Ishikawa (cell line): ENCODE data around the gene PPP1R9A.

Source experiments
- CEBPB ChIP-seq: IDR thresholded peaks from 2 replicates; pipeline ENCODE4 v1.6.1; 2012
- CREB1 ChIP-seq: IDR thresholded peaks from 2 replicates; pipeline ENCODE4 v1.6.1; 2012; ENCODE audit warnings: low read depth
- EGR1 ChIP-seq: IDR thresholded peaks from 2 replicates; pipeline ENCODE4 v1.6.1; 2012
- EP300 ChIP-seq: IDR thresholded peaks from 2 replicates; pipeline ENCODE4 v1.6.1; 2012; ENCODE audit warnings: borderline replicate concordance
- FOXM1 ChIP-seq: IDR thresholded peaks from 2 replicates; pipeline ENCODE4 v1.6.1; 2012; ENCODE audit warnings: low read depth, borderline replicate concordance
- NFIC ChIP-seq: IDR thresholded peaks from 2 replicates; pipeline ENCODE4 v1.6.1; 2012
- RAD21 ChIP-seq: IDR thresholded peaks from 2 replicates; pipeline ENCODE4 v1.6.1; 2012; ENCODE audit warnings: low read depth
- TAF1 ChIP-seq: IDR thresholded peaks from 2 replicates; pipeline ENCODE4 v1.6.1; 2012; ENCODE audit warnings: low read depth, mild to moderate bottlenecking
- TCF12 ChIP-seq: IDR thresholded peaks from 2 replicates; pipeline ENCODE4 v1.6.1; 2012; ENCODE audit warnings: low read depth
- TEAD4 ChIP-seq: IDR thresholded peaks from 2 replicates; pipeline ENCODE4 v1.6.1; 2012
- YY1 ChIP-seq: IDR thresholded peaks from 2 replicates; pipeline ENCODE4 v1.6.1; 2012; ENCODE audit warnings: low read depth
- ZBTB7A ChIP-seq: IDR thresholded peaks from 2 replicates; pipeline ENCODE4 v1.6.1; 2012; ENCODE audit warnings: low read depth
- TF ChIP-seq, protein P1 (sequence below): IDR thresholded peaks from 2 replicates; pipeline ENCODE4 v1.6.1; 2012
- TF ChIP-seq, protein P2 (sequence below): IDR thresholded peaks from 2 replicates; pipeline ENCODE4 v1.6.1; 2012; ENCODE audit warnings: low read depth, mild to moderate bottlenecking
- TF ChIP-seq, protein P3 (sequence below): IDR thresholded peaks from 2 replicates; pipeline ENCODE4 v1.6.1; 2012

PPP1R9A gene

DNA sequence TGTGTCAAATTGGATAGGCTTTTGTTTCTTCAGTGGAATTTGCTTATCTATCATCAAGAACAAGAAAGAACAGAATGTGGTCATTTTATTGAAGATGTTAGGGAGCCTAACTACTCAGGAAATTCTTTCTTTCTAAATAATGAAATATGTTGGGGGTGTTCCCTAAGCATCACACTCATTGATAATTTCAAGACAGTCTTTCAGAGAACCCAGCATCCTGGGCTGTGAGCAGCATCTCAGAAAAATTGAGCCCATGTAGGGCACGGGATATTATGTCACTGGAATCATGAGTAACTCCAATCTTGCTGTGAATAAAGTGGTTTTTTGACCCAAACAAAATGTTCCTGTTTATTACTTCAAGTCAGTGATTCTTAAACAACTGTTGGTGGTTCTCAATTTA lies 389.6 kb downstream of the PPP1R9A start:
- TF ChIP-seq EGR1: no peak
- TF ChIP-seq ZBTB7A: no peak
- no peak for TF ChIP-seq YY1
- no peak for TF ChIP-seq NFIC
- no peak for TF ChIP-seq TEAD4
- TF ChIP-seq CREB1: no peak
- TF ChIP-seq TCF12: no peak
- TF ChIP-seq TAF1: no peak
- no peak for TF ChIP-seq CEBPB
- TF ChIP-seq, protein P1, sequence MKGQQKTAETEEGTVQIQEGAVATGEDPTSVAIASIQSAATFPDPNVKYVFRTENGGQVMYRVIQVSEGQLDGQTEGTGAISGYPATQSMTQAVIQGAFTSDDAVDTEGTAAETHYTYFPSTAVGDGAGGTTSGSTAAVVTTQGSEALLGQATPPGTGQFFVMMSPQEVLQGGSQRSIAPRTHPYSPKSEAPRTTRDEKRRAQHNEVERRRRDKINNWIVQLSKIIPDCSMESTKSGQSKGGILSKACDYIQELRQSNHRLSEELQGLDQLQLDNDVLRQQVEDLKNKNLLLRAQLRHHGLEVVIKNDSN: no peak
- no peak for TF ChIP-seq RAD21
- TF ChIP-seq, protein P2, sequence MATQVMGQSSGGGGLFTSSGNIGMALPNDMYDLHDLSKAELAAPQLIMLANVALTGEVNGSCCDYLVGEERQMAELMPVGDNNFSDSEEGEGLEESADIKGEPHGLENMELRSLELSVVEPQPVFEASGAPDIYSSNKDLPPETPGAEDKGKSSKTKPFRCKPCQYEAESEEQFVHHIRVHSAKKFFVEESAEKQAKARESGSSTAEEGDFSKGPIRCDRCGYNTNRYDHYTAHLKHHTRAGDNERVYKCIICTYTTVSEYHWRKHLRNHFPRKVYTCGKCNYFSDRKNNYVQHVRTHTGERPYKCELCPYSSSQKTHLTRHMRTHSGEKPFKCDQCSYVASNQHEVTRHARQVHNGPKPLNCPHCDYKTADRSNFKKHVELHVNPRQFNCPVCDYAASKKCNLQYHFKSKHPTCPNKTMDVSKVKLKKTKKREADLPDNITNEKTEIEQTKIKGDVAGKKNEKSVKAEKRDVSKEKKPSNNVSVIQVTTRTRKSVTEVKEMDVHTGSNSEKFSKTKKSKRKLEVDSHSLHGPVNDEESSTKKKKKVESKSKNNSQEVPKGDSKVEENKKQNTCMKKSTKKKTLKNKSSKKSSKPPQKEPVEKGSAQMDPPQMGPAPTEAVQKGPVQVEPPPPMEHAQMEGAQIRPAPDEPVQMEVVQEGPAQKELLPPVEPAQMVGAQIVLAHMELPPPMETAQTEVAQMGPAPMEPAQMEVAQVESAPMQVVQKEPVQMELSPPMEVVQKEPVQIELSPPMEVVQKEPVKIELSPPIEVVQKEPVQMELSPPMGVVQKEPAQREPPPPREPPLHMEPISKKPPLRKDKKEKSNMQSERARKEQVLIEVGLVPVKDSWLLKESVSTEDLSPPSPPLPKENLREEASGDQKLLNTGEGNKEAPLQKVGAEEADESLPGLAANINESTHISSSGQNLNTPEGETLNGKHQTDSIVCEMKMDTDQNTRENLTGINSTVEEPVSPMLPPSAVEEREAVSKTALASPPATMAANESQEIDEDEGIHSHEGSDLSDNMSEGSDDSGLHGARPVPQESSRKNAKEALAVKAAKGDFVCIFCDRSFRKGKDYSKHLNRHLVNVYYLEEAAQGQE: no peak
- no peak for TF ChIP-seq FOXM1

DNA sequence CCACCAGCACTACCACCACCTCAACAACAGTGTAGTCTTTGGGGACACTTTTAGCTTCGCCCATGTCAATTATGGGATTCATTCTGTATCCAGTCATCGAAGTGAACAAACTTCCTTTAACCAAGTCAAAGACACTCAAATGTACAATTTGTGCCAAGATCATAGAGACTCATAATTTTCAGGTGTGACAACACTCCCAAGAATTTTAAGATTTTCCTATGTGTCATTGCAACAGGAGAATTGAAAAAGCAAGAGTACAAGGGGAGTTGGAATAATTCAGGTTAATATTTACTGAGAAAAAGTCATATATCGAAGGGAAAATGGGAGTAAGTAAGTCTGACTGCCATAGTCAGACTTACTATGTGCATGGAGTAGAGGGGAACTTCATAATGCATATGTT lies 390.7 kb downstream of the PPP1R9A start:
- TF ChIP-seq CREB1 (no peak), EGR1 (no peak), RAD21 (no peak), EP300 (no peak), TEAD4 (no peak), YY1 (no peak), CEBPB (no peak), NFIC (no peak)
- TF ChIP-seq, protein P3, sequence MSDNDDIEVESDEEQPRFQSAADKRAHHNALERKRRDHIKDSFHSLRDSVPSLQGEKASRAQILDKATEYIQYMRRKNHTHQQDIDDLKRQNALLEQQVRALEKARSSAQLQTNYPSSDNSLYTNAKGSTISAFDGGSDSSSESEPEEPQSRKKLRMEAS: no peak

DNA sequence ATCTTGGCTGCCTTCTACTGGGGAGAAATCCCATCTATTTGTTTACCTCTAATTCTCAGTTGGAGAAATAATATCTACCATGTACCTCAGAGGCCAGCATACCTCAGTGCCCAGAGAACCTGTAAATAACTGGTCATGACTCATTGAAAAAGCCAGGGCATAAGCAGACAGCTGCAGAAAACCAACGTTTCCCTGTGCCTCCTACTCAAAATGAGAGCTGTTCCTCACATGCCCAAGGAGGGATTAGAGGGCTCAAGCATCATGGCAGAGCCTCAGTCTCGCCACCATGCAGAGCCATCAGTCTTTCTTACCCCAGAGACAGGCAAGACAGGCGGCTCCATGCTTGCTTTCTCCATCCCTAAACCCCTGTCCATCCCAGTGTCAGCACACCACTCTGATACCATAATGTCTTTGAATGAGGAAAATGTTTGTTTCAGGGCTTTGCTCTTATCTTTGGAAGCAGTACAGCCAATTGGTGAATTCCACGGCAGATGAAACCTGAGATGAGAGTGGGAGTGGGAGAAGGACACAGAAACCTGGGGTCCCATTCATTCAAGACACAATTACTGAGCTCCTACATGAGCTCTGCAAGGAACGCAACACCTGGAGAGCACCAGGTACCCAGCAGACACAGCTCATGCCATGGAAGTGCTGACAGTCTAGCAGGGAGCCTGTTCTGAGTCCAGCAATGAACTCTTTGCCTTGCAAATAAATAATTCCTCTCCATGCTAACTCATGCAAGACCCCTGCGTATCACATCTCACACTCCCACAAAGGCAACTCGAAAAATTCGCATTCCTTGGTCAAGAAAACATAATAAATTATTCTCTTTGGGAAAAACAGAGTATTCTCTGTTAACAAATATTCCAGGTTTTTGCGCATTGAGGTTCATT lies 395.9 kb downstream of the PPP1R9A start:
- TF ChIP-seq FOXM1: no peak
- TF ChIP-seq, protein P3: no peak
- no peak for TF ChIP-seq NFIC
- TF ChIP-seq CEBPB: no peak
- no peak for TF ChIP-seq TCF12
- no peak for TF ChIP-seq CREB1
- no peak for TF ChIP-seq TEAD4
- TF ChIP-seq ZBTB7A: no peak
- TF ChIP-seq, protein P2: no peak
- no peak for TF ChIP-seq EP300
- TF ChIP-seq, protein P1: no peak
- no peak for TF ChIP-seq TAF1
- TF ChIP-seq YY1: no peak
- TF ChIP-seq EGR1: no peak
- no peak for TF ChIP-seq RAD21

DNA sequence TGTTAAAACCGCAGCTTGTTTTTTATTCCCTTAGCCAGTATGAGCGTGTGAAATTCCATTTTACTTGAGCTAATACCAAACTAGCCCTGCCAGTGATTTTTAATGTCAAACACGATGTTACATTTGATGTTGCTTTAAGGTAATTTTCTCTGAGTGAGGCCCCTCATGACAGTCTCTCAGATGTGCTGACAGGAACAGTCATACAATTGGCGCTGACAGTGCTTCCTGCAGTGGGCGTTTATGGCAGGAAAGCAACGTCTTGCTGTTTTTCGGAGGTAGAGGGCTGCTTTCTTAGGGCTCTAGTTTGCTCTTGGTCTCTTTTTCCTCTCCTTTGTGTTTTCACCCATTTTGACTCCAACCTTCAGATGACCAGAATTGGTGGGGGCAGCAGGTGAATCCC lies 397.6 kb downstream of the PPP1R9A start:
- TF ChIP-seq EP300 (no peak), TEAD4 (no peak), YY1 (no peak), TAF1 (no peak), FOXM1 (no peak), ZBTB7A (no peak), NFIC (no peak), EGR1 (no peak), RAD21 (no peak), CREB1 (no peak), CEBPB (no peak), TCF12 (no peak)
- TF ChIP-seq, protein P1: no peak
- TF ChIP-seq, protein P2: no peak
- TF ChIP-seq, protein P3: no peak
